PFSK-1 (cell line): Measurements from ENCODE around the gene TRAPPC3.

Experiments
- SIN3A ChIP-seq: IDR thresholded peaks from 2 replicates; pipeline ENCODE4 v1.6.1; 2012; ENCODE audit warnings: mild to moderate bottlenecking, low read length, moderate library complexity, borderline replicate concordance; ENCODE audit not compliant: insufficient read depth
- TAF1 ChIP-seq: IDR thresholded peaks from 2 replicates; pipeline ENCODE4 v1.6.1; 2012; ENCODE audit warnings: low read length, control low read depth, borderline replicate concordance; ENCODE audit not compliant: insufficient read depth

- TF ChIP-seq SIN3A (no peak), TAF1 (no peak)
These were observed 29.4 kb upstream of the TRAPPC3 start for GRCh38 chr1:36178471-36179219.
